Neutrophil (primary cell): ENCODE results near the gene UCK1.

ENCODE experiments used
- H3K27ac ChIP-seq: fragments of 200-600 bp; sonication (generic); 2 replicates; pipeline ENCODE4 v1.5.1; 2016; ENCODE audit warnings: mild to moderate bottlenecking, moderate library complexity
- H3K27me3 ChIP-seq: fragments of 200-600 bp; sonication (generic); 2 replicates; pipeline ENCODE4 v1.6.0; 2016; ENCODE audit warnings: mild to moderate bottlenecking
- H3K36me3 ChIP-seq: fragments of 200-600 bp; sonication (generic); 2 replicates; pipeline ENCODE4 v1.5.1; 2017
- H3K4me1 ChIP-seq, 2 experiments: fragments of 200-600 bp in 1 of 2; sonication (generic) in 1 of 2; 1 replicate in 1 of 2; 2 replicates in 1 of 2; pipeline versions ENCODE4 v1.5.1 to v1.6.1; 2013 to 2016; ENCODE audit warnings: low read depth in 1 of 2, low read length in 1 of 2, mild to moderate bottlenecking in 1 of 2, moderate library complexity in 1 of 2; ENCODE audit not compliant: control insufficient read depth in 1 of 2, insufficient read depth in 1 of 2
- H3K4me3 ChIP-seq, 2 experiments: fragments of 200-600 bp in 1 of 2; sonication (generic) in 1 of 2; 1 replicate in 1 of 2; 2 replicates in 1 of 2; pipeline ENCODE4 v1.5.1; 2013 to 2016; ENCODE audit warnings: low read depth in 1 of 2, low read length in 1 of 2, mild to moderate bottlenecking in 1 of 2, moderate library complexity in 1 of 2
- H3K9me3 ChIP-seq: fragments of 200-600 bp; sonication (generic); 2 replicates; pipeline ENCODE4 v1.5.1; 2016
- TF ChIP-seq, protein P1 (sequence below): fragments of 200-600 bp; sonication (generic); IDR thresholded peaks from 2 replicates; pipeline ENCODE4 v1.5.1; 2016; ENCODE audit warnings: antibody characterized with exemption

UCK1 gene

GRCh38 chr9:131492070-131492469 lies 39.0 kb downstream of the UCK1 start:
- peaks cover 100% of the 10 kb centered on the region for H3K36me3 ChIP-seq
- H3K9me3 ChIP-seq, result no peaks in the 10 kb centered on the region
- H3K27me3 ChIP-seq, result no peaks in the 10 kb centered on the region
- no peak overlapping the region for H3K4me3 ChIP-seq
- no peaks in the 10 kb centered on the region for H3K4me1 ChIP-seq
- TF ChIP-seq, protein P1, sequence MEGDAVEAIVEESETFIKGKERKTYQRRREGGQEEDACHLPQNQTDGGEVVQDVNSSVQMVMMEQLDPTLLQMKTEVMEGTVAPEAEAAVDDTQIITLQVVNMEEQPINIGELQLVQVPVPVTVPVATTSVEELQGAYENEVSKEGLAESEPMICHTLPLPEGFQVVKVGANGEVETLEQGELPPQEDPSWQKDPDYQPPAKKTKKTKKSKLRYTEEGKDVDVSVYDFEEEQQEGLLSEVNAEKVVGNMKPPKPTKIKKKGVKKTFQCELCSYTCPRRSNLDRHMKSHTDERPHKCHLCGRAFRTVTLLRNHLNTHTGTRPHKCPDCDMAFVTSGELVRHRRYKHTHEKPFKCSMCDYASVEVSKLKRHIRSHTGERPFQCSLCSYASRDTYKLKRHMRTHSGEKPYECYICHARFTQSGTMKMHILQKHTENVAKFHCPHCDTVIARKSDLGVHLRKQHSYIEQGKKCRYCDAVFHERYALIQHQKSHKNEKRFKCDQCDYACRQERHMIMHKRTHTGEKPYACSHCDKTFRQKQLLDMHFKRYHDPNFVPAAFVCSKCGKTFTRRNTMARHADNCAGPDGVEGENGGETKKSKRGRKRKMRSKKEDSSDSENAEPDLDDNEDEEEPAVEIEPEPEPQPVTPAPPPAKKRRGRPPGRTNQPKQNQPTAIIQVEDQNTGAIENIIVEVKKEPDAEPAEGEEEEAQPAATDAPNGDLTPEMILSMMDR, result no peak
- H3K27ac ChIP-seq, result no peak overlapping the region

GRCh38 chr9:131491001-131491710 lies 39.9 kb downstream of the UCK1 start:
- Histone ChIP-seq H3K27ac (no peak overlapping the region), H3K9me3 (no peaks in the 10 kb centered on the region), H3K4me3 (no peak overlapping the region), H3K27me3 (no peaks in the 10 kb centered on the region), H3K36me3 (peaks cover 100% of the 10 kb centered on the region), H3K4me1 (no peaks in the 10 kb centered on the region)
- TF ChIP-seq, protein P1, result no peak

GRCh38 chr9:131490514-131490913 lies 40.5 kb downstream of the UCK1 start:
- Histone ChIP-seq H3K9me3 (no peaks in the 10 kb centered on the region), H3K27ac (no peak overlapping the region), H3K4me1 (no peaks in the 10 kb centered on the region), H3K4me3 (no peak overlapping the region), H3K36me3 (peaks cover 100% of the 10 kb centered on the region), H3K27me3 (no peaks in the 10 kb centered on the region)
- TF ChIP-seq, protein P1, result no peak

GRCh38 chr9:131487621-131488031 lies 43.4 kb downstream of the UCK1 start:
- no peaks in the 10 kb centered on the region for H3K4me1 ChIP-seq
- H3K27ac ChIP-seq, result no peak overlapping the region
- no peak overlapping the region for H3K4me3 ChIP-seq
- no peaks in the 10 kb centered on the region for H3K9me3 ChIP-seq
- TF ChIP-seq, protein P1, result no peak
- H3K27me3 ChIP-seq, result no peaks in the 10 kb centered on the region
- H3K36me3 ChIP-seq, result peaks cover 100% of the 10 kb centered on the region

DNA sequence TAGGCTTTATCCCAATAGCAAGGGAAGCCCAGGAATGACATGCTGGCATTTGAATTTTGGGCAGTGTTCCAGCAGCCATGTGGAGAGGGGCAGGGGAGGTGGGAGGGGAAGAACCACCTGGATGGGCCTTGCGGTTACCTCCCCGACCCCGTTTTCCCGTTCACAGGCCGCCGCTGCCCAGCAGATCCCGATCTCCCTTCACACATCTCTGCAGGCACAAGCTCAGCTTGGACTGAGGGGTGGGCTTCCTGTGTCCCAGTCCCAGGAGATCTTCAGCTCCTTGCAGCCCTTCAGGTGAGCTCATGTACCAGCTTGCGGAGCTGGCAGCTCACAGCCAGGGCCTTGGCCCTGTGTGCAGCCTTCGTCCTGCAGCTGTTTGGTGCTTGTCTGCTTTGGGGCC lies 44.1 kb downstream of the UCK1 start:
- TF ChIP-seq, protein P1, result no peak
- no peak overlapping the region for H3K4me3 ChIP-seq
- H3K4me1 ChIP-seq, result no peaks in the 10 kb centered on the region
- H3K27ac ChIP-seq, result no peak overlapping the region
- H3K36me3 ChIP-seq, result peaks cover 100% of the 10 kb centered on the region
- no peaks in the 10 kb centered on the region for H3K9me3 ChIP-seq
- H3K27me3 ChIP-seq, result no peaks in the 10 kb centered on the region
